Prostate gland (tissue), 2 donors: ENCODE measurements around the gene CHST12.

Experiments
- POLR2A ChIP-seq: fragments of 450-650 bp; IDR thresholded peaks from one replicate; pipeline ENCODE4 v1.6.1; 2016; ENCODE audit warnings: antibody characterized with exemption, mild to moderate bottlenecking
- POLR2AphosphoS5 ChIP-seq: sonication (generic); formaldehyde crosslinking; IDR thresholded peaks from one replicate; pipeline ENCODE4 v1.6.1; 2017; ENCODE audit warnings: antibody characterized with exemption
- TF ChIP-seq, protein P1 (sequence below), 4 experiments: fragments of 200-600 bp in 2 of 4; fragments of 450-650 bp in 2 of 4; sonication (generic) in 2 of 4; IDR thresholded peaks; 1 replicate in 3 of 4; 2 replicates in 1 of 4; pipeline ENCODE4 v1.5.1; 2016 to 2019; ENCODE audit warnings: antibody characterized with exemption in 4 of 4, mild to moderate bottlenecking in 2 of 4, moderate library complexity in 2 of 4

DNA sequence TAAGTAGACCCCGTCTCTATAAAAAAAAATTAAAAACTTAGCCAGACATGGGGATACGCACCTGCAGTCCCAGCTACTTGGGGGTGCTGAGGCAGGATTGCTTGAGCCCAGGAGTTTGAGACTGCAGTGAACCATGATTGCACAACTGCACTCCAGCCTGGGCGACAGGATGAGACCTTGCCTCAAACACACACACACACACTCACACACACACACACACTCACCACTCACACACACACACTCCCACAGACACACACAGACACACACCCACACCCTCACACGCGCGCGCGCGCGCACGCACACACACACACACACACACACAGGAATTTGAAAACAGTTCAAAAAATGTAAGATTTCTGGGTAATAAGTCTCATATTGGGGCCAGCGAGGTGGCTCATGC is 81.5 kb downstream of the CHST12 start:
- TF ChIP-seq, protein P1, sequence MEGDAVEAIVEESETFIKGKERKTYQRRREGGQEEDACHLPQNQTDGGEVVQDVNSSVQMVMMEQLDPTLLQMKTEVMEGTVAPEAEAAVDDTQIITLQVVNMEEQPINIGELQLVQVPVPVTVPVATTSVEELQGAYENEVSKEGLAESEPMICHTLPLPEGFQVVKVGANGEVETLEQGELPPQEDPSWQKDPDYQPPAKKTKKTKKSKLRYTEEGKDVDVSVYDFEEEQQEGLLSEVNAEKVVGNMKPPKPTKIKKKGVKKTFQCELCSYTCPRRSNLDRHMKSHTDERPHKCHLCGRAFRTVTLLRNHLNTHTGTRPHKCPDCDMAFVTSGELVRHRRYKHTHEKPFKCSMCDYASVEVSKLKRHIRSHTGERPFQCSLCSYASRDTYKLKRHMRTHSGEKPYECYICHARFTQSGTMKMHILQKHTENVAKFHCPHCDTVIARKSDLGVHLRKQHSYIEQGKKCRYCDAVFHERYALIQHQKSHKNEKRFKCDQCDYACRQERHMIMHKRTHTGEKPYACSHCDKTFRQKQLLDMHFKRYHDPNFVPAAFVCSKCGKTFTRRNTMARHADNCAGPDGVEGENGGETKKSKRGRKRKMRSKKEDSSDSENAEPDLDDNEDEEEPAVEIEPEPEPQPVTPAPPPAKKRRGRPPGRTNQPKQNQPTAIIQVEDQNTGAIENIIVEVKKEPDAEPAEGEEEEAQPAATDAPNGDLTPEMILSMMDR (IDR thresholded peaks at IDR 0.05) = no peak
- TF ChIP-seq POLR2A (no peak), POLR2AphosphoS5 (no peak)
